ENCODE measurements around the gene RING1.

DNA sequence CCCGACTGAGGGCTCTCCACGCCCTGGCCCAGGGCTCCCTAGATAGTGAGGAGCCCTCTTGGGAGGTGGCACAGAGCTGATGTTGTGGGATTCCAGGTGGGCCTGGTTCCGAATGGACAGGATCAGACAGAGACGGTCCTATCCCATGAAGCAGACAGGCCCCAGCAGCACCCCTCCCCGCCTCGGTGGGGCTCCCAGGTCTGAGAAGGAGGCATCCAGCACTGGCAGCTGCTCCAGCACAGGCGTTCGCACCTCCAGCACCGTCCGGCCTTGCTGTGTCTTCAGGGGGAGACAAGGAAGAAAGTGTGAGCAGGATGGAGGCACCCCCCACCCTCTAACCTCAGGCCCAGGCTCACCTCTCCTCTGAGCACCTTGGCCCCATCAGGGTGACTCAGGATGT is 44.8 kb upstream of the RING1 start:
- TF ChIP-seq, protein P1, sequence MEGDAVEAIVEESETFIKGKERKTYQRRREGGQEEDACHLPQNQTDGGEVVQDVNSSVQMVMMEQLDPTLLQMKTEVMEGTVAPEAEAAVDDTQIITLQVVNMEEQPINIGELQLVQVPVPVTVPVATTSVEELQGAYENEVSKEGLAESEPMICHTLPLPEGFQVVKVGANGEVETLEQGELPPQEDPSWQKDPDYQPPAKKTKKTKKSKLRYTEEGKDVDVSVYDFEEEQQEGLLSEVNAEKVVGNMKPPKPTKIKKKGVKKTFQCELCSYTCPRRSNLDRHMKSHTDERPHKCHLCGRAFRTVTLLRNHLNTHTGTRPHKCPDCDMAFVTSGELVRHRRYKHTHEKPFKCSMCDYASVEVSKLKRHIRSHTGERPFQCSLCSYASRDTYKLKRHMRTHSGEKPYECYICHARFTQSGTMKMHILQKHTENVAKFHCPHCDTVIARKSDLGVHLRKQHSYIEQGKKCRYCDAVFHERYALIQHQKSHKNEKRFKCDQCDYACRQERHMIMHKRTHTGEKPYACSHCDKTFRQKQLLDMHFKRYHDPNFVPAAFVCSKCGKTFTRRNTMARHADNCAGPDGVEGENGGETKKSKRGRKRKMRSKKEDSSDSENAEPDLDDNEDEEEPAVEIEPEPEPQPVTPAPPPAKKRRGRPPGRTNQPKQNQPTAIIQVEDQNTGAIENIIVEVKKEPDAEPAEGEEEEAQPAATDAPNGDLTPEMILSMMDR (conservative IDR thresholded peaks at IDR 0.05; ENCODE audit: low read depth in 2 of 2) = no peak
- no peak for TF ChIP-seq POLR2AphosphoS5 (IDR thresholded peaks at IDR 0.05; ENCODE audit: low read depth)
- TF ChIP-seq EZH2 (IDR thresholded peaks at IDR 0.05; ENCODE audit: low read depth, unreplicated experiment) = no peak

Data from GM23338 (cell line).